ENCODE data around the gene HPF1. TPM values are rescaled to one million over a fixed set of nuclear protein-coding genes. Genes with fewer than 3 reads are reported as not detected.

HPF1 gene
- total RNA-seq, 1 experiment from 2014 or later, result 34.3 TPM

- TF ChIP-seq ARID4B (CRISPR knock-in tag; IDR thresholded peaks at IDR 0.05; ENCODE audit: borderline replicate concordance), result no peak
- TF ChIP-seq, protein P1, sequence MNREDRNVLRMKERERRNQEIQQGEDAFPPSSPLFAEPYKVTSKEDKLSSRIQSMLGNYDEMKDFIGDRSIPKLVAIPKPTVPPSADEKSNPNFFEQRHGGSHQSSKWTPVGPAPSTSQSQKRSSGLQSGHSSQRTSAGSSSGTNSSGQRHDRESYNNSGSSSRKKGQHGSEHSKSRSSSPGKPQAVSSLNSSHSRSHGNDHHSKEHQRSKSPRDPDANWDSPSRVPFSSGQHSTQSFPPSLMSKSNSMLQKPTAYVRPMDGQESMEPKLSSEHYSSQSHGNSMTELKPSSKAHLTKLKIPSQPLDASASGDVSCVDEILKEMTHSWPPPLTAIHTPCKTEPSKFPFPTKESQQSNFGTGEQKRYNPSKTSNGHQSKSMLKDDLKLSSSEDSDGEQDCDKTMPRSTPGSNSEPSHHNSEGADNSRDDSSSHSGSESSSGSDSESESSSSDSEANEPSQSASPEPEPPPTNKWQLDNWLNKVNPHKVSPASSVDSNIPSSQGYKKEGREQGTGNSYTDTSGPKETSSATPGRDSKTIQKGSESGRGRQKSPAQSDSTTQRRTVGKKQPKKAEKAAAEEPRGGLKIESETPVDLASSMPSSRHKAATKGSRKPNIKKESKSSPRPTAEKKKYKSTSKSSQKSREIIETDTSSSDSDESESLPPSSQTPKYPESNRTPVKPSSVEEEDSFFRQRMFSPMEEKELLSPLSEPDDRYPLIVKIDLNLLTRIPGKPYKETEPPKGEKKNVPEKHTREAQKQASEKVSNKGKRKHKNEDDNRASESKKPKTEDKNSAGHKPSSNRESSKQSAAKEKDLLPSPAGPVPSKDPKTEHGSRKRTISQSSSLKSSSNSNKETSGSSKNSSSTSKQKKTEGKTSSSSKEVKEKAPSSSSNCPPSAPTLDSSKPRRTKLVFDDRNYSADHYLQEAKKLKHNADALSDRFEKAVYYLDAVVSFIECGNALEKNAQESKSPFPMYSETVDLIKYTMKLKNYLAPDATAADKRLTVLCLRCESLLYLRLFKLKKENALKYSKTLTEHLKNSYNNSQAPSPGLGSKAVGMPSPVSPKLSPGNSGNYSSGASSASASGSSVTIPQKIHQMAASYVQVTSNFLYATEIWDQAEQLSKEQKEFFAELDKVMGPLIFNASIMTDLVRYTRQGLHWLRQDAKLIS (CRISPR knock-in tag; IDR thresholded peaks at IDR 0.05; ENCODE audit: borderline replicate concordance), result no peak
- TF ChIP-seq, protein P2, sequence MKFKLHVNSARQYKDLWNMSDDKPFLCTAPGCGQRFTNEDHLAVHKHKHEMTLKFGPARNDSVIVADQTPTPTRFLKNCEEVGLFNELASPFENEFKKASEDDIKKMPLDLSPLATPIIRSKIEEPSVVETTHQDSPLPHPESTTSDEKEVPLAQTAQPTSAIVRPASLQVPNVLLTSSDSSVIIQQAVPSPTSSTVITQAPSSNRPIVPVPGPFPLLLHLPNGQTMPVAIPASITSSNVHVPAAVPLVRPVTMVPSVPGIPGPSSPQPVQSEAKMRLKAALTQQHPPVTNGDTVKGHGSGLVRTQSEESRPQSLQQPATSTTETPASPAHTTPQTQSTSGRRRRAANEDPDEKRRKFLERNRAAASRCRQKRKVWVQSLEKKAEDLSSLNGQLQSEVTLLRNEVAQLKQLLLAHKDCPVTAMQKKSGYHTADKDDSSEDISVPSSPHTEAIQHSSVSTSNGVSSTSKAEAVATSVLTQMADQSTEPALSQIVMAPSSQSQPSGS (CRISPR knock-in tag; IDR thresholded peaks at IDR 0.05; ENCODE audit: borderline replicate concordance, low read depth), result no peak
- no peak for TF ChIP-seq ATF6 (CRISPR knock-in tag; IDR thresholded peaks at IDR 0.05)
- TF ChIP-seq, protein P3, sequence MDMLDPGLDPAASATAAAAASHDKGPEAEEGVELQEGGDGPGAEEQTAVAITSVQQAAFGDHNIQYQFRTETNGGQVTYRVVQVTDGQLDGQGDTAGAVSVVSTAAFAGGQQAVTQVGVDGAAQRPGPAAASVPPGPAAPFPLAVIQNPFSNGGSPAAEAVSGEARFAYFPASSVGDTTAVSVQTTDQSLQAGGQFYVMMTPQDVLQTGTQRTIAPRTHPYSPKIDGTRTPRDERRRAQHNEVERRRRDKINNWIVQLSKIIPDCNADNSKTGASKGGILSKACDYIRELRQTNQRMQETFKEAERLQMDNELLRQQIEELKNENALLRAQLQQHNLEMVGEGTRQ (CRISPR knock-in tag; IDR thresholded peaks at IDR 0.05), result no peak
- TF ChIP-seq ZNF317 (CRISPR knock-in tag; IDR thresholded peaks at IDR 0.05; ENCODE audit: borderline replicate concordance, low read depth), result no peak
Measured at GRCh38 chr4:169715826-169716225, 41.9 kb downstream of the HPF1 start (continued).

GRCh38 chr4:169707958-169708643 lies 49.6 kb downstream of the HPF1 start:
- H3K27me3 Mint-ChIP-seq (ENCODE audit: low read depth), result no peaks in the 10 kb centered on the region
- ChIA-PET POLR2A (no interaction called here), CTCF (no interaction called here)
- no peaks in the 10 kb centered on the region for H3K4me1 Mint-ChIP-seq
- H3K9me3 Mint-ChIP-seq, result no peaks in the 10 kb centered on the region
- ATAC-seq (no peak), DNase-seq (ENCODE audit: low spot score) (no peak)
- no peak overlapping the region for H3K27ac Mint-ChIP-seq
- H3K36me3 Mint-ChIP-seq, result peaks cover 7% of the 10 kb centered on the region; the same call in 1 of the 2 replicates
- no peak overlapping the region for H3K4me3 Mint-ChIP-seq
- TF ChIP-seq NR2C2 (CRISPR knock-in tag; IDR thresholded peaks at IDR 0.05) (no peak), NFE2L1 (CRISPR knock-in tag; IDR thresholded peaks at IDR 0.05) (no peak), TP53 (CRISPR knock-in tag; IDR thresholded peaks at IDR 0.05) (no peak), ZNF219 (CRISPR knock-in tag; IDR thresholded peaks at IDR 0.05; ENCODE audit: borderline replicate concordance) (no peak), OVOL2 (CRISPR knock-in tag; IDR thresholded peaks at IDR 0.05; ENCODE audit: borderline replicate concordance) (no peak), PREB (CRISPR knock-in tag; IDR thresholded peaks at IDR 0.05; ENCODE audit: borderline replicate concordance) (no peak), MAX (CRISPR knock-in tag; IDR thresholded peaks at IDR 0.05) (no peak), ARID4B (CRISPR knock-in tag; IDR thresholded peaks at IDR 0.05; ENCODE audit: borderline replicate concordance) (no peak)
- TF ChIP-seq, protein P4, sequence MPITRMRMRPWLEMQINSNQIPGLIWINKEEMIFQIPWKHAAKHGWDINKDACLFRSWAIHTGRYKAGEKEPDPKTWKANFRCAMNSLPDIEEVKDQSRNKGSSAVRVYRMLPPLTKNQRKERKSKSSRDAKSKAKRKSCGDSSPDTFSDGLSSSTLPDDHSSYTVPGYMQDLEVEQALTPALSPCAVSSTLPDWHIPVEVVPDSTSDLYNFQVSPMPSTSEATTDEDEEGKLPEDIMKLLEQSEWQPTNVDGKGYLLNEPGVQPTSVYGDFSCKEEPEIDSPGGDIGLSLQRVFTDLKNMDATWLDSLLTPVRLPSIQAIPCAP (CRISPR knock-in tag; IDR thresholded peaks at IDR 0.05), result no peak
